CD4-positive, alpha-beta T cell (primary cell): ENCODE measurements around the gene P3R3URF. TPM values are rescaled to one million over a fixed set of nuclear protein-coding genes. Genes with fewer than 3 reads are reported as not detected.

ENCODE experiments used
- ATAC-seq: fragments of 200-7000 bp; cut with Tn5 transposase; one replicate; pipeline ENCODE4 v1.10.0; 2022; ENCODE audit warnings: mild to moderate bottlenecking; ENCODE audit not compliant: poor library complexity
- CTCF ChIA-PET: fragments of 350-600 bp; sonication (Branson Sonifier 250); formaldehyde crosslinking; loops from one replicate; lab custom pipeline; 2021; ENCODE audit warnings: antibody characterized with exemption, inconsistent platforms; lab: Charles Lee
- POLR2A ChIA-PET: fragments of 350-600 bp; sonication (Branson Sonifier 250); formaldehyde crosslinking; loops from one replicate; lab custom pipeline; 2021; ENCODE audit warnings: antibody characterized with exemption, inconsistent platforms; lab: Charles Lee
- DNase-seq, 14 experiments: peaks; one replicate each; pipeline ENCODE4 v3.0.0-alpha.2; 2013 to 2020; ENCODE audit warnings: mixed read lengths in 2 of 14
- H3K27ac ChIP-seq, 2 donors: one replicate each; pipeline versions ENCODE4 v1.5.1 to v1.7.0; 2013; ENCODE audit warnings: low read length in 2 of 2, low read depth in 1 of 2, mild to moderate bottlenecking in 1 of 2
- H3K27me3 ChIP-seq, 2 experiments: 1 replicate in 1 of 2; 2 replicates in 1 of 2; pipeline versions ENCODE4 v1.6.1 to v1.7.0; 2013; ENCODE audit warnings: low read length in 2 of 2, control low read depth in 1 of 2, mild to moderate bottlenecking in 1 of 2, moderate library complexity in 1 of 2; ENCODE audit not compliant: insufficient read depth in 2 of 2, control insufficient read depth in 1 of 2
- H3K36me3 ChIP-seq: one replicate; pipeline ENCODE4 v1.6.1; 2013; ENCODE audit warnings: low read length, control low read depth; ENCODE audit not compliant: insufficient read depth
- H3K4me1 ChIP-seq: one replicate; pipeline ENCODE4 v1.6.1; 2013; ENCODE audit warnings: low read length, control low read depth; ENCODE audit not compliant: insufficient read depth
- H3K4me3 ChIP-seq: one replicate; pipeline ENCODE4 v1.5.1; 2013; ENCODE audit warnings: mild to moderate bottlenecking, low read length, moderate library complexity
- H3K9me3 ChIP-seq, 2 experiments: 1 replicate in 1 of 2; 2 replicates in 1 of 2; pipeline versions ENCODE4 v1.6.1 to v1.7.0; 2013; ENCODE audit warnings: low read length in 2 of 2, mild to moderate bottlenecking in 2 of 2, control low read depth in 1 of 2, moderate library complexity in 1 of 2; ENCODE audit not compliant: control insufficient read depth in 1 of 2, insufficient read depth in 1 of 2
- H3K27ac Mint-ChIP-seq: one replicate; pipeline ENCODE4 v1.8.0; 2020; ENCODE audit warnings: mixed read lengths
- H3K27me3 Mint-ChIP-seq: one replicate; pipeline ENCODE4 v1.8.0; 2021; ENCODE audit warnings: mixed read lengths
- H3K36me3 Mint-ChIP-seq: one replicate; pipeline ENCODE4 v1.8.0; 2021; ENCODE audit warnings: low read depth, mixed read lengths
- H3K4me1 Mint-ChIP-seq: one replicate; pipeline ENCODE4 v1.8.0; 2021; ENCODE audit warnings: low read depth, mixed read lengths
- H3K4me3 Mint-ChIP-seq: one replicate; pipeline ENCODE4 v1.8.0; 2020; ENCODE audit warnings: mild to moderate bottlenecking, mixed read lengths
- H3K9me3 Mint-ChIP-seq: one replicate; pipeline ENCODE4 v1.8.0; 2020; ENCODE audit warnings: mixed read lengths
- CTCF ChIP-seq: fragments of 200-600 bp; IDR thresholded peaks from one replicate; pipeline ENCODE4 v1.8.0; 2022; ENCODE audit warnings: antibody characterized with exemption, mild to moderate bottlenecking
- intact Hi-C, 2 experiments: fragments of 100-400 bp; cut with DNase I in 1 of 2; cut with micrococcal nuclease in 1 of 2; formaldehyde crosslinking; loops; one replicate each; pipeline versions ENCODE4 v1.15.1 to v1.9.0; 2023 to 2025; cut with DNase I, micrococcal nuclease
- total RNA-seq, 174 experiments: library from RNA in 2 of 174; stranded (reverse) in 2 of 174; gene quantifications; one replicate each; pipeline ENCODE4 v1.2.3 and lab custom pipeline; 2021 to 2026

P3R3URF gene
- total RNA-seq, 2 experiments from 2014 or later = not detected

GRCh38 chr1:46221749-46222148 is 45.5 kb upstream of the P3R3URF start:
- Mint-ChIP-seq H3K27ac (no peak overlapping the region), H3K4me1 (no peaks in the 10 kb centered on the region), H3K27me3 (no peaks in the 10 kb centered on the region), H3K36me3 (no peaks in the 10 kb centered on the region), H3K4me3 (no peak overlapping the region), H3K9me3 (no peaks in the 10 kb centered on the region)
- ChIA-PET POLR2A (no interaction called here), CTCF (no interaction called here)
- Histone ChIP-seq H3K4me1 (peaks cover 4% of the 10 kb centered on the region), H3K9me3 (no peaks in the 10 kb centered on the region), H3K4me3 (no peak overlapping the region), H3K36me3 (no peaks in the 10 kb centered on the region), H3K27ac (no peak overlapping the region), H3K27me3 (no peaks in the 10 kb centered on the region)
- intact Hi-C loops = loop anchor here in 1 of 2 experiments (2.0 kb wide), 1 partner anchor 41 kb away; no protein-coding TSS in a partner anchor
- DNase-seq (no peak), ATAC-seq (no peak)
- TF ChIP-seq CTCF = no peak

GRCh38 chr1:46220808-46221207 is 44.5 kb upstream of the P3R3URF start:
- peaks cover 4% of the 10 kb centered on the region for H3K4me1 ChIP-seq
- TF ChIP-seq CTCF = no peak
- H3K4me3 ChIP-seq = no peak overlapping the region
- ATAC-seq = no peak
- intact Hi-C loops = no loop called here
- no peaks in the 10 kb centered on the region for H3K36me3 Mint-ChIP-seq
- H3K27ac ChIP-seq = no peak overlapping the region
- POLR2A ChIA-PET = no interaction called here
- no peaks in the 10 kb centered on the region for H3K9me3 Mint-ChIP-seq
- H3K9me3 ChIP-seq = no peaks in the 10 kb centered on the region
- no peaks in the 10 kb centered on the region for H3K27me3 Mint-ChIP-seq
- H3K4me1 Mint-ChIP-seq = no peaks in the 10 kb centered on the region
- H3K27me3 ChIP-seq = no peaks in the 10 kb centered on the region
- no peak for DNase-seq
- no peaks in the 10 kb centered on the region for H3K36me3 ChIP-seq
- H3K4me3 Mint-ChIP-seq = no peak overlapping the region
- H3K27ac Mint-ChIP-seq = no peak overlapping the region
- CTCF ChIA-PET = no interaction called here

GRCh38 chr1:46219551-46220520 is 43.5 kb upstream of the P3R3URF start:
- DNase-seq = no peak
- Histone ChIP-seq H3K4me1 (peaks cover 4% of the 10 kb centered on the region), H3K4me3 (no peak overlapping the region), H3K27ac (no peak overlapping the region), H3K9me3 (no peaks in the 10 kb centered on the region), H3K27me3 (no peaks in the 10 kb centered on the region), H3K36me3 (no peaks in the 10 kb centered on the region)
- no peaks in the 10 kb centered on the region for H3K4me1 Mint-ChIP-seq
- POLR2A ChIA-PET = no interaction called here
- intact Hi-C loops = no loop called here
- ATAC-seq = no peak
- no peaks in the 10 kb centered on the region for H3K36me3 Mint-ChIP-seq
- no peak for TF ChIP-seq CTCF
- no peak overlapping the region for H3K4me3 Mint-ChIP-seq
- CTCF ChIA-PET = no interaction called here
- H3K9me3 Mint-ChIP-seq = no peaks in the 10 kb centered on the region
- H3K27ac Mint-ChIP-seq = no peak overlapping the region
- no peaks in the 10 kb centered on the region for H3K27me3 Mint-ChIP-seq
